HG02763 (cell line): ENCODE measurements around the gene MAP10.

Source experiments
- ATAC-seq: cut with Tn5 transposase; IDR thresholded peaks from one replicate; pipeline ENCODE4 v1.9.1; 2021; ENCODE audit warnings: mild to moderate bottlenecking, moderate library complexity; ENCODE audit not compliant: unreplicated experiment

Gene MAP10

GRCh38 chr1:232795497-232796053, 9.6 kb upstream of the MAP10 start:
- no peak for ATAC-seq

GRCh38 chr1:232797856-232798510, 7.2 kb upstream of the MAP10 start:
- no peak for ATAC-seq

- ATAC-seq = no peak
Measured at GRCh38 chr1:232798920-232799319, 6.3 kb upstream of the MAP10 start.

GRCh38 chr1:232806186-232806510, 932 bp downstream of the MAP10 start:
- ATAC-seq = no peak

- no peak for ATAC-seq
Measured at GRCh38 chr1:232810856-232811255, 5.6 kb downstream of the MAP10 start.

GRCh38 chr1:232812560-232812959, 7.3 kb downstream of the MAP10 start:
- ATAC-seq = no peak

- no peak for ATAC-seq
Measured at GRCh38 chr1:232813097-232813496, 7.9 kb downstream of the MAP10 start.

GRCh38 chr1:232813760-232814159, 8.5 kb downstream of the MAP10 start:
- ATAC-seq = no peak

- ATAC-seq = no peak
Measured at GRCh38 chr1:232816324-232816723, 11.1 kb downstream of the MAP10 start.

- no peak for ATAC-seq
Measured at GRCh38 chr1:232818040-232818439, 12.8 kb downstream of the MAP10 start.

GRCh38 chr1:232820431-232820830, 15.2 kb downstream of the MAP10 start:
- ATAC-seq = no peak

GRCh38 chr1:232822530-232822929, 17.3 kb downstream of the MAP10 start:
- ATAC-seq = no peak

- ATAC-seq = no peak
Measured at GRCh38 chr1:232826318-232826717, 21.1 kb downstream of the MAP10 start.

GRCh38 chr1:232830661-232831060, 25.4 kb downstream of the MAP10 start:
- ATAC-seq = no peak

GRCh38 chr1:232831895-232832294, 26.7 kb downstream of the MAP10 start:
- ATAC-seq = no peak

GRCh38 chr1:232834066-232834465, 28.9 kb downstream of the MAP10 start:
- ATAC-seq = no peak

- no peak for ATAC-seq
Measured at GRCh38 chr1:232835166-232835565, 29.9 kb downstream of the MAP10 start.

- ATAC-seq = no peak
Measured at GRCh38 chr1:232837087-232837486, 31.9 kb downstream of the MAP10 start.

GRCh38 chr1:232841823-232842565, 36.8 kb downstream of the MAP10 start:
- no peak for ATAC-seq

GRCh38 chr1:232844791-232845190, 39.6 kb downstream of the MAP10 start:
- no peak for ATAC-seq

- ATAC-seq = no peak
Measured at GRCh38 chr1:232845406-232845955, 40.3 kb downstream of the MAP10 start.

- ATAC-seq = no peak
Measured at GRCh38 chr1:232851532-232851931, 46.3 kb downstream of the MAP10 start.
